ENCODE measurements around the gene OR2A2.

DNA sequence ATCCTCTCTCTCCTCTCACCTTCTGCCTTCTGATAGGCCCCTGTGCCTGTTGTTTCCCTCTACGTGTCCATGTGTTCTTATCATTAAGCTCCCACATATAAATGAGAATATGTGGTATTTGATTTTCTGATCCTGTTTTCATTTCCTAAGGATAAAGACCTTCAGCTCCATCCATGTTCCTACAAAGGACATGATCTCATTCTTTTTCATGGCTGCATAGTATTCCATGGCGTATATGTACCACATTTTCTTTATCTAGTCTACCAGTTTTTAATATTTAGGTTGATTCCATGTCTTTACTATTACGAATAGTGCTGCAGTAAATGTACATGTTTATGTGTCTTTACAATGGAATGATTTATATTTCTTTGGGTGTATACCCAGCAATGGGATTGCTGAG is 18.7 kb upstream of the OR2A2 start:
- TF ChIP-seq CTCF (IDR thresholded peaks at IDR 0.05; ENCODE audit: extremely low read depth in 1 of 2, insufficient read depth in 1 of 2, low read depth in 1 of 2, low read length in 2 of 2) (no peak), EZH2 (IDR thresholded peaks at IDR 0.05; ENCODE audit: borderline replicate concordance, low read depth, low read length, severe bottlenecking) (no peak), POLR2AphosphoS5 (IDR thresholded peaks at IDR 0.05; ENCODE audit: insufficient read depth, low read depth, low read length) (no peak), MYC (IDR thresholded peaks at IDR 0.05; ENCODE audit: low read depth, low read length) (no peak), MAX (IDR thresholded peaks at IDR 0.05; ENCODE audit: insufficient read depth, insufficient read length) (no peak), FOS (IDR thresholded peaks at IDR 0.05; ENCODE audit: borderline replicate concordance, insufficient read depth, low read length) (no peak), POLR2A (IDR thresholded peaks at IDR 0.05; ENCODE audit: low read depth, low read length) (no peak), JUN (IDR thresholded peaks at IDR 0.05; ENCODE audit: borderline replicate concordance, insufficient read depth, insufficient read length, low read depth) (no peak), GATA2 (IDR thresholded peaks at IDR 0.05; ENCODE audit: insufficient read depth, insufficient read length, low read depth, low read length) (no peak)

Measured in endothelial cell of umbilical vein (primary cell).